Common myeloid progenitor, CD34-positive (primary cell): ENCODE results near the gene CUEDC1.

ENCODE experiments used
- CTCF ChIA-PET: fragments of 350-600 bp; sonication (Branson Sonifier 250); formaldehyde crosslinking; loops from one replicate; lab custom pipeline; 2021; ENCODE audit warnings: antibody characterized with exemption; lab: Charles Lee
- POLR2A ChIA-PET: fragments of 350-600 bp; sonication (Branson Sonifier 250); formaldehyde crosslinking; loops from one replicate; lab custom pipeline; 2021; ENCODE audit warnings: antibody characterized with exemption; lab: Charles Lee
- DNase-seq, 3 donors: peaks; one replicate each; pipeline versions ENCODE4 v3.0.0 to v3.0.0-alpha.2; 2013
- H3K27ac ChIP-seq, 2 experiments: 1 replicate in 1 of 2; 2 replicates in 1 of 2; pipeline ENCODE4 v1.7.0; 2013; ENCODE audit warnings: inconsistent platforms in 2 of 2, low read length in 2 of 2, mild to moderate bottlenecking in 2 of 2, low read depth in 1 of 2, moderate library complexity in 1 of 2; ENCODE audit not compliant: severe bottlenecking in 2 of 2, insufficient read depth in 1 of 2, poor library complexity in 1 of 2
- H3K27me3 ChIP-seq, 5 experiments: replicated peaks in 2 of 5; 1 replicate in 3 of 5; 2 replicates in 2 of 5; pipeline versions ENCODE4 v1.6.1 to v1.7.0; 2013; ENCODE audit warnings: low read length in 4 of 5, mild to moderate bottlenecking in 2 of 5, moderate library complexity in 2 of 5, inconsistent platforms in 1 of 5; ENCODE audit not compliant: insufficient read depth in 5 of 5, control insufficient read depth in 4 of 5
- H3K36me3 ChIP-seq, 4 experiments: 1 replicate in 2 of 4; 2 replicates in 2 of 4; pipeline versions ENCODE4 v1.6.1 to v1.7.0; 2013; ENCODE audit warnings: low read length in 3 of 4, control low read depth in 1 of 4, mild to moderate bottlenecking in 1 of 4; ENCODE audit not compliant: control insufficient read depth in 4 of 4, insufficient read depth in 4 of 4
- H3K4me1 ChIP-seq, 4 experiments: 1 replicate in 3 of 4; 2 replicates in 1 of 4; pipeline versions ENCODE4 v1.6.1 to v1.7.1; 2013; ENCODE audit warnings: low read length in 3 of 4, mild to moderate bottlenecking in 3 of 4, control low read depth in 1 of 4, inconsistent platforms in 1 of 4, moderate library complexity in 1 of 4; ENCODE audit not compliant: control insufficient read depth in 4 of 4, insufficient read depth in 4 of 4; ENCODE audit errors: control extremely low read depth in 1 of 4
- H3K4me3 ChIP-seq, 7 experiments: 1 replicate in 4 of 7; 2 replicates in 3 of 7; pipeline versions ENCODE4 v1.5.1 to v1.7.0; 2013; ENCODE audit warnings: mild to moderate bottlenecking in 7 of 7, low read length in 6 of 7, moderate library complexity in 6 of 7, inconsistent platforms in 2 of 7, low read depth in 2 of 7, control low read depth in 1 of 7; ENCODE audit not compliant: insufficient read depth in 4 of 7, control insufficient read depth in 1 of 7; ENCODE audit errors: extremely low read depth in 1 of 7
- H3K9me3 ChIP-seq, 5 experiments: 1 replicate in 4 of 5; 2 replicates in 1 of 5; pipeline versions ENCODE4 v1.6.1 to v1.7.1; 2013; ENCODE audit warnings: low read length in 4 of 5, mild to moderate bottlenecking in 2 of 5, inconsistent platforms in 1 of 5, low read depth in 1 of 5, moderate library complexity in 1 of 5; ENCODE audit not compliant: control insufficient read depth in 4 of 5, insufficient read depth in 2 of 5; ENCODE audit errors: control extremely low read depth in 1 of 5
- WGBS: methylation state at CpG from one replicate; pipeline ENCODE4 v1.1.5; 2013; ENCODE audit not compliant: insufficient coverage; 5-methylcytosine and 5-hydroxymethylcytosine counted together

CUEDC1 gene

DNA sequence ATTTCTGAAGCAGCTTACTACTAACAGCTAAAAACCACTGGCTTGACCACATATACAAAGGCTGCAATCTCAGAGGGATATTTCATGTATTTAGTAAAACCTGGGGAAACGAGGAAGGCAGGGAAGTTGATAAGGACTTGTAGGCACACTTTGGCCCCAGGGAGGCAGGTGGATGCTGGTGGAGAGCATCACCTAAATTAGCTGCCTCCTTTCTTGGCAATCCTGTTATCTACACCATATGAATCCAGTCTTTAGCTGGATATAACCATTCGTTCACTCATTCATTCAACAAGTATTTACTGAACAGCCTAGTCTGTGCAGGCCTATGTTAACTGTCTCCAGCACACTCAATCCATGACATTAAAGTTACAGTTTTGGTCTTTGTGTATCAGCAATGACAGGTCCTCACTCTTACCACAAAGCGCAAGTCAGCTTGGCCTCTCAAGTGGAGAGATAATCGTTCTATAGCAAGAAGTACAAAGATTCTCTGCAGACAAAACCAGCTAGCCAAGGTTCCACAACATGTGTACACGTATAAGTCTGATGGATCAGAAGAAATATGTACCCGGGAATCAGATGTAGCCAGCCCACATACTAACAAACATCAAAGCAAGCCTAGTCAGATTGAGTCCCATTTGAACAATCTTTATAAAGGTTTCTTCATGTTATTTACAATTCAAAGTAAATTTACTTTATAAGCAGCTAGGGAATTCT lies 116.2 kb downstream of the CUEDC1 start:
- Histone ChIP-seq H3K27me3 (no peaks in the 10 kb centered on the region), H3K36me3 (peaks cover 11 to 45% (median 26%) of the 10 kb centered on the region in 4 experiments), H3K27ac (no peak overlapping the region), H3K9me3 (no peaks in the 10 kb centered on the region), H3K4me1 (peaks cover 0 to 1% (median 0%) of the 10 kb centered on the region in 4 experiments), H3K4me3 (no peak overlapping the region)
- ChIA-PET CTCF (interaction anchor here (0.9 to 1.5 kb wide), 4 partner anchors 12 to 710 kb away, joined by 3 to 6 read pairs (median 4); no protein-coding TSS in a partner anchor), POLR2A (no interaction called here)
- 90% methylated on average over 4 of the region's 6 CpGs for WGBS
- DNase-seq = no peak

DNA sequence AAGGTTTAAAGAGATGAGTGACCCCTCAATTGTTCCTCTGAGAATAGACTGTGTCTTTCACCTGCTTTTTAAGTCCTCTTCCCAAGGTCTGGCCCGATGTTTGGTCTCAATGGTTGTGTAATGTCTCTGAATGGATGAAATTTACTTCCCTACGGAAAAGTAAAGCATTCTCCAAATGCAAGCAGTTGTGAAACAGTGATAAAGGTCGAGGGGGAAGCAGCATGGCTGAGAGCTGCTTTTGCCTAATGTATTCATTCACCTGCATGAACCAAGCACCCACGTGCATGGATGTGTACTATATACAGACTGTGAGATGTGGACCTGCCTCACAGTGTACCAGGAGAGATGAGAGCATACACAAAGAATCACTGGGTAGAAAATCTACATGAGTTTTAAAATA lies 116.8 kb downstream of the CUEDC1 start:
- no peaks in the 10 kb centered on the region for H3K27me3 ChIP-seq
- H3K27ac ChIP-seq = no peak overlapping the region
- H3K4me1 ChIP-seq = peaks cover 0 to 3% (median 0%) of the 10 kb centered on the region in 4 experiments
- 100% methylated on average over 3 of the region's 4 CpGs for WGBS
- ChIA-PET CTCF (interaction anchor here (0.6 to 1.5 kb wide), 5 partner anchors 12 to 214 kb away, joined by 3 to 6 read pairs (median 4); no protein-coding TSS in a partner anchor), POLR2A (no interaction called here)
- no peak for DNase-seq
- H3K9me3 ChIP-seq = no peaks in the 10 kb centered on the region
- H3K4me3 ChIP-seq = no peak overlapping the region
- H3K36me3 ChIP-seq = peaks cover 11 to 41% (median 26%) of the 10 kb centered on the region in 4 experiments

DNA sequence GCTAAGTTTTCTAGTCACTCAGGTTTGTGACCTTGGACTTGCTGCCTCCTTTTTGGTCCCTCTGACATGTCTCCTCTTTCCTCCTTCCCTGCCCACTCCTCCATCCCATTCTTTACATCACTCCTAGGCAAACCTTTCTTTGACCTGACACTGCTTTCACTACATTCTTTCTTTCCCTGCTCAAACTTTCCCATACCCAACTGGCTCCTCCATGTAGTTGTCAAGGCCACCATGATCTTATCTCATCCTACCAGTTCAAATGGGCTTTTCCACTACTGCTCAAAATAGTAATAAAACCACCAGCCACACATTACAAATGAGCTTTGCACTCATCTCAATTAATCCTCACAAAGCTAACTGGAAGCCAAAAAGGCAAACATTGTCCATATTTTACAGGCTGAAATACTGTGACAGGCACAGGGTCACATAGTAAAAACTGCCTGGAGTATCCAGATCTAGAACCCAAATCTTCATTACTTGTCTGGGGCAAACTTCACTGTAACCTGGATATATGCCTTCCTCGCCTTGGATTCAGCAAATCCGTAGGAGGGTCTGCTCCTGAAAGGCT lies 119.8 kb downstream of the CUEDC1 start:
- Histone ChIP-seq H3K4me1 (peaks cover 5 to 14% (median 10%) of the 10 kb centered on the region in 4 experiments), H3K27ac (no peak overlapping the region), H3K36me3 (peaks cover 0 to 22% (median 18%) of the 10 kb centered on the region in 4 experiments), H3K27me3 (no peaks in the 10 kb centered on the region), H3K9me3 (no peaks in the 10 kb centered on the region), H3K4me3 (no peak overlapping the region)
- CTCF ChIA-PET = interaction anchor here (1.1 to 4.5 kb wide), 8 partner anchors 9 to 729 kb away, joined by 3 to 49 read pairs (median 14); partner anchors contain the start of gene MRPS23
- DNase-seq = no peak
- POLR2A ChIA-PET = no interaction called here
- no CpG with 5 or more reads among the region's 2 CpGs for WGBS

DNA sequence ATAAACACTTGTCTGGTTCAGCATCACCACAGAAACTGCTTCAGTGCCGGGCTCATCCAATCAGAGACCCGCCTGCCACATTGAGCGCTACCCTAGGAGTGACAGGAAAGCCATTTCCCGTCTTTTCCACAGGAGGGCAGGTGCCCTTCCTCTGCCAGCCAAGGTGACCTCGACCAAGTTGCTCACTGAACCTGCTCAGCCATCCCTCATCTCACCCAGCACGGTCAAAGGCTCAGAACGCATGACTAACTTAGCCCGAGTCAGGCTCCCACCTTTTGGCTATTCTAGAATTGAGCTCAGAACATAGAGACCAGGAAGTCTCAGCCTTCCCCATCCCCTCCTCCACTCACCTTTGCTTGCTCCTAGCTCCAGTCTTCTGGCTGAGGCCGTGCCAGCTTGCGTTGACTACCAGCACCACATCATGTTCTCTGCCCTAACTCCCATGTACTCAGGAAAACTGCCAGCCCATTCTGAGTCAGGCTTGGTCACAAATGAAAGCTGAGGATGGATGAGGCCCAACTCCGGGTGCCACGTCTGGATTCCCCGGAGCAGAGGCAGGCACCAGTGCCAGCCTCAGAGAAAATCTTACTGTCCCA lies 121.0 kb downstream of the CUEDC1 start:
- Histone ChIP-seq H3K27me3 (no peaks in the 10 kb centered on the region), H3K4me1 (peaks cover 5 to 14% (median 10%) of the 10 kb centered on the region in 4 experiments), H3K36me3 (peaks cover 0 to 12% (median 11%) of the 10 kb centered on the region in 4 experiments), H3K4me3 (no peak overlapping the region), H3K27ac (no peak overlapping the region), H3K9me3 (no peaks in the 10 kb centered on the region)
- CTCF ChIA-PET = interaction anchor here (0.7 to 4.5 kb wide), 23 partner anchors 7 to 728 kb away, joined by 3 to 49 read pairs (median 6); partner anchors contain the start of gene MRPS23
- no peak for DNase-seq
- WGBS = 82% methylated on average over 11 of the region's 13 CpGs
- POLR2A ChIA-PET = interaction anchor here (0.5 kb wide), 1 partner anchor 22 kb away, joined by 4 read pairs; no protein-coding TSS in a partner anchor

DNA sequence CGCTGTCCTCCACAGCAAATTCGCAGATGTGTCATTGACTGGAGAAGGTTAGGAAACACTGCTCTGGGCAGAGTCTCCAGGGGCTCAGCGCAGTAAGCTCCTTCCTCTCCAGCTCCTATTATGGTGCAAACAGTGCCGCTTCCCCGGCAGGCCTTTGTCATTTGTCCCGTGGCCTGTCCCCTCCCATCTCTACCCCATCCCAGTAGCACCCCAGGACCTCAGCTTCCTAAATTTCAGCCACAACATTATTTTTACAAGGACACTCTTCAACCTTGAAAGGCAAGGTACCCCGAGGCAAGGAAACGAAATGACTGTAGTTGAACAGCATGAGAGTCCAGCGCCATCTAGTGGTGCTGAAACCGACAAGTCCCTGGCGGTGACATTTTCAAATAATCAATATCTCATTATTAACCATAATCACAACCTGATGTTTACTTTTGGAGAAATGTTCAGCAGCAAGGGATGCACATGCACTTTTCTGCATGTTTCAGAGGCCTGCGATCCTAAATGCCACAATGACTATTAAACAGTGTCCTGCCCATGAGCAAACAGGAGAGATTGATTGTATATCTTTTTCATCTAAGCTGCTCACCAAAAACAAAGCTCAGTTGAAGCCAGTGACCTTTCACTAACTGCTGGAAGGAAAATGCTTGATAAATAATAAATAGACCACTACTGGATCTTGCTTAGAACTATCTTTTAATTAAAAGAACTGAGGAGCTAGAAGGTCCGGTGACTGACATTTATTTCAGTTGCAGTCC lies 121.9 kb downstream of the CUEDC1 start:
- no peak overlapping the region for H3K27ac ChIP-seq
- H3K4me3 ChIP-seq = peak overlapping the region; percentile 15 to 74 (median 62)
- ChIA-PET CTCF (interaction anchor here (0.7 to 4.5 kb wide), 26 partner anchors 8 to 727 kb away, joined by 3 to 49 read pairs (median 6); partner anchors contain the start of gene MRPS23), POLR2A (interaction anchor here (0.5 kb wide), 1 partner anchor 21 kb away, joined by 4 read pairs; no protein-coding TSS in a partner anchor)
- H3K4me1 ChIP-seq = peaks cover 5 to 14% (median 10%) of the 10 kb centered on the region in 4 experiments
- DNase-seq = peak; percentile 70 to 79 (median 78)
- WGBS = 8% methylated on average over 12 of the region's 13 CpGs
- no peaks in the 10 kb centered on the region for H3K9me3 ChIP-seq
- no peaks in the 10 kb centered on the region for H3K27me3 ChIP-seq
- H3K36me3 ChIP-seq = peaks cover 0 to 4% (median 3%) of the 10 kb centered on the region in 4 experiments

DNA sequence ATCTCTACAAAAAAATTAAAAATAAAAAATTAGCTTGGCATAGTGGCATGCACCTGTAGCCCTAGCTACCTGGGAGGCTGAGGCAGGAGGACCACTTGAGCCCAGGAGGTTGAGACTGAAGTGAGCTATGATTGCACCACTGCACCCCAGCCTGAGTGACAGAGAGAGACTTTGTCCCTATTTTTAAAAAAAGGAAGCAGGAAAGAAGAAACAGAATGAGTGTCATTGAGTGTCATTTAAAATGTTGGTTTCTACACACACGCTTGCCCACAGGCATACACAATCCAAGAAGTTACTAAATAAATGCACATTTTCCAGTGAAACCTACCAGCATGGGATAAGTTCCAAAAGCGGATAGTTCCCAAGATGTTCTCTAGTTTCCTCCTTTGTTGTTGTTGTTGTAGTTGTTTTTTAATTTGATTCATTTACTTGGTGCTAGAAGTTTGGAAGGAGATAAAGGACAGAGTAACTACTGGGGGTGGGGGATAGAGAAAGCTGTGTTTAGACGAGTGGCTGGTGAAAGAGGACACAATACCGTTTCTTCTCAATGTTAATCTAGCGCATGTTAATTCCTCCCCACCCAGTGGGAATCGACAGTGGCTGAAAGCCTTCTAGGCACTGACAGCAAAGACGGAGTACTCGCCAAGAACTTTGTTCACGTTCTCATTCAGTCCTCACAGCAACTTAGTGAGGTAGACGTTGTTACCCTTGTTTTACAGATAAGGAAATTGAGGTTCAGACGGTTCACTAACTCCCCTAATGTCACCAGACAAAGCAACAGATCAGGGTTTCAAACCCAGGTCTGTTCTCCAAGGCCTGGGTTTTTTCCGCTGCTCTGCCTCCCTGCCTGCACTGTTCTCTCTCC lies 122.7 kb downstream of the CUEDC1 start:
- no peaks in the 10 kb centered on the region for H3K27me3 ChIP-seq
- H3K4me1 ChIP-seq = peaks cover 5 to 14% (median 10%) of the 10 kb centered on the region in 4 experiments
- no peaks in the 10 kb centered on the region for H3K9me3 ChIP-seq
- H3K36me3 ChIP-seq = peaks cover 0 to 3% (median 2%) of the 10 kb centered on the region in 4 experiments
- no peak for DNase-seq
- peak overlapping the region in 6 of 7 experiments; percentile 15 to 74 (median 65) for H3K4me3 ChIP-seq
- WGBS = 26% methylated on average over 8 of the region's 12 CpGs
- CTCF ChIA-PET = interaction anchor here (0.6 to 4.5 kb wide), 20 partner anchors 8 to 711 kb away, joined by 3 to 49 read pairs (median 6); partner anchors contain the start of gene MRPS23
- POLR2A ChIA-PET = interaction anchor here (1.1 kb wide), 1 partner anchor 36 kb away, joined by 3 read pairs; no protein-coding TSS in a partner anchor
- no peak overlapping the region for H3K27ac ChIP-seq
